RWPE1 (cell line): ENCODE measurements around the gene GRIA4.

Source experiments
- CTCF ChIA-PET: fragments of 350-600 bp; sonication (Branson Sonifier 250); formaldehyde crosslinking; extraction: SDS; loops from one replicate; lab custom pipeline; 2021; lab: Yijun Ruan, JAX
- POLR2A ChIA-PET: fragments of 400-600 bp; formaldehyde crosslinking; extraction: SDS; loops from one replicate; lab custom pipeline; 2020; ENCODE audit warnings: antibody characterized with exemption; ENCODE audit not compliant: low non-redundant PET; lab: Yijun Ruan, JAX
- DNase-seq: peaks from one replicate; pipeline ENCODE4 v3.0.0; 2012; ENCODE audit warnings: low spot score
- H3K27ac ChIP-seq: fragments of 450-650 bp; 2 replicates; pipeline ENCODE4 v1.5.1; 2017
- TF ChIP-seq, protein P1 (sequence below): fragments of 450-650 bp; conservative IDR thresholded peaks from 2 replicates; pipeline ENCODE4 v1.5.1; 2017; ENCODE audit warnings: low read depth, mild to moderate bottlenecking

The GRIA4 gene

DNA sequence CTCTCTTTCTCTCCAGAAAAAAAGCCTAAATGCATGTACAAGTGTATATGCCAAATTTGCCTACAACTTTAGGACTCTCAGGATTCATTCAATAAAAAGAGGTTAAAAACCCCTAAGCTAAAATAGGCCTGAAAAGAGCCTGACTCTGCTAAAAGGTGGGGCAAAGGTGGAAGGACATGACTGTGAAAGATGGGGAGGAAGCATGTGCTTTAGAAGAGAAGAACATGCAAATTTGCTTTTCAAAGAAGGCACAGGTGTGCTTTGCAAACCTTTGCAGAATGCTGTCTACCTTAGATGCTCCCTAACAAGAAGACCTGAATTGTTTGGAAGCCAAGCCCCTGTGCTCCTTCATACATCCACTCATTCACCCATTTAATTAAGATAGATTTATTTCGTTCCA, 87.4 kb downstream of the GRIA4 start:
- DNase-seq, result no peak
- TF ChIP-seq, protein P1, sequence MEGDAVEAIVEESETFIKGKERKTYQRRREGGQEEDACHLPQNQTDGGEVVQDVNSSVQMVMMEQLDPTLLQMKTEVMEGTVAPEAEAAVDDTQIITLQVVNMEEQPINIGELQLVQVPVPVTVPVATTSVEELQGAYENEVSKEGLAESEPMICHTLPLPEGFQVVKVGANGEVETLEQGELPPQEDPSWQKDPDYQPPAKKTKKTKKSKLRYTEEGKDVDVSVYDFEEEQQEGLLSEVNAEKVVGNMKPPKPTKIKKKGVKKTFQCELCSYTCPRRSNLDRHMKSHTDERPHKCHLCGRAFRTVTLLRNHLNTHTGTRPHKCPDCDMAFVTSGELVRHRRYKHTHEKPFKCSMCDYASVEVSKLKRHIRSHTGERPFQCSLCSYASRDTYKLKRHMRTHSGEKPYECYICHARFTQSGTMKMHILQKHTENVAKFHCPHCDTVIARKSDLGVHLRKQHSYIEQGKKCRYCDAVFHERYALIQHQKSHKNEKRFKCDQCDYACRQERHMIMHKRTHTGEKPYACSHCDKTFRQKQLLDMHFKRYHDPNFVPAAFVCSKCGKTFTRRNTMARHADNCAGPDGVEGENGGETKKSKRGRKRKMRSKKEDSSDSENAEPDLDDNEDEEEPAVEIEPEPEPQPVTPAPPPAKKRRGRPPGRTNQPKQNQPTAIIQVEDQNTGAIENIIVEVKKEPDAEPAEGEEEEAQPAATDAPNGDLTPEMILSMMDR, result no peak
- POLR2A ChIA-PET, result no interaction called here
- H3K27ac ChIP-seq, result no peak overlapping the region
- CTCF ChIA-PET, result interaction anchor here (0.7 kb wide), 1 partner anchor 827 kb away, joined by 4 read pairs; no protein-coding TSS in a partner anchor

DNA sequence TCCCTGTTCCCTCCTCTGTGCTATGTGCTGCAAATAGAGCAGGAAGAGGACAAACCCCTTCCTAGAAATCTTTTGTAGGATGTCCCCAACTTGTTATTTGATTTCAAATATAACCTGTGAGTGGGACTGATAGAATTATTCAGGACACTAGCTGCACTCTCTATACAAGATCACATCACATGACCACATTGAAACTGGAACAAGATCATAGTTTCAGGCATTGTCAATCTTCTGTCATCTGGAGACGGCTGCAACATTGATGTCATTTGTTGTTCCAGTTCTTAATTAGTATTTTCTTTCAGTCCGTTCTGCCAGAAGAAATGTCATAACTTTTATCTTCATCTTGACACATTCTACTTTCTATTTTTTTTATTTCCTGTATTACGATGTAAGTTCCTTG, 89.3 kb downstream of the GRIA4 start:
- ChIA-PET CTCF (no interaction called here), POLR2A (no interaction called here)
- TF ChIP-seq, protein P1, result no peak
- DNase-seq, result no peak
- H3K27ac ChIP-seq, result no peak overlapping the region

DNA sequence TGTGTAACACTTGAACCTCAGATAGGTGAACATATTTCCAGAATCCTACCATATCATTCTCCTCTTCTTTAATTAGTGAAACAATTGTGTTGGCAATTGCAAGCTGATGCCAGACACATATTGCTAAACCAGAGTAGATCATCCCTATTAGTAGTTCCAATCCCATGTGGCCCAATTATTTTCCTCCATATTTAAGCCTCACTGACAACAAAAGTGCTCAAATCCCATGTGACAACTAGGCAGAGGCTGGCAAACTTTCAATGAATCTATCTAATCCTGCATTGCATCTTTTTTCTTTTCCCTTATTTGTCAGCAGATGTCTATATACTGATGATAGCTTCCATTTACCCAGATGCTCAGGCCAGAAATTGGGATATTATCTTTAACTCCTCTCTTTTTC, 90.4 kb downstream of the GRIA4 start:
- ChIA-PET POLR2A (no interaction called here), CTCF (no interaction called here)
- H3K27ac ChIP-seq, result no peak overlapping the region
- no peak for DNase-seq
- TF ChIP-seq, protein P1, result no peak

DNA sequence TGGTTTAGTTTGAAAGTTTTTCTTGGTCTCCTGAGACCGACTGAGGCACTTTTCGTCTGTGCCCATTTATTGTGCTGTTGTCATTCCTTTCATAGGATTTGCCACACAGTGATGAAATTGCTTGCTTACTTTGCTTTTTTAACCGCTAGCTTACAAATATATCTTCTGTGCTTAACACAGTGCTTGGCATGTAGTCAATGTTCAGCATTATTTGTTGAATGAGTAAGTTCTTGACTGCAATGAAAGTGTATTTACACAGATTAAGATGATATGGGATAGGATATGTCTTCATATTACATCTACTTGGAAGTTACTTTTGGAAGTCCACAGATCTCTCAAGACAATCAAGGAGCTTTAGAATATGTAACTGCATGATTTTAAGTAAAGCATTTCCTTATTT, 91.2 kb downstream of the GRIA4 start:
- H3K27ac ChIP-seq, result no peak overlapping the region
- TF ChIP-seq, protein P1, result no peak
- ChIA-PET CTCF (no interaction called here), POLR2A (no interaction called here)
- no peak for DNase-seq

DNA sequence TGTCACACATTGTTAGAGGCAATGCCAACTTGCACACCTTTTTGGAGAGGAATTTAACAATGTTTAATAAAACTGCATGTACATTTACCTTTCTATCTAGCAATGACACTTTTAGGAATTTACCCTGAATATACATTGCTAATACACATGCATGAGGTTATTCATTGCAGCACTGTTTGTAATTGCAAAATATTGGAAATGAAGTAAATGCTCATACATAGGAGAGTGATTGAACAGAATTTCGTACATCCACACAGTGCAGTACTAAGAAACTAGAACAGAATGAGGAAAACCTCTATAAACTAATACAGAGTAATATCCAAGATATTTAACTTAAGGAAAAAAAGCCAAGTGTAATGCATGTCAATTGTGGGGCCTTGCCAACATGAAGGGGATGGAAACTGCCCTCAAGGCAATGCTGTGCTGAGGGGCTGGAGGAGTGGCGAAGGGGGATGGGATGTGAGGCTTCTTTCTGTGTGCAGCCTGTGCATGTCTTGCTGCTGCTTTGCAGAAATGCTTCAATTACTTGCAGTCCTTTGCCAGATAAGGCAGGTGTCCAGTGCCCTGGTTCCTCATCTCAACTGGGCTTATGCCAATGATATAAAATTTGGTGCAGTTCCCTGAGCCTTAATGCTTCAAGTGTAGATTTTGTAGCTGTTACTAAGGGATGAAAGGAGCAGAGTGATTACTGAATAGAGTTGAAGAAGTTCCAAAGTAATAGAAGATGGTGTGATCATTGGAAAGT, 96.1 kb downstream of the GRIA4 start:
- ChIA-PET POLR2A (no interaction called here), CTCF (interaction anchor here (0.7 kb wide), 1 partner anchor 1450 kb away, joined by 3 read pairs; no protein-coding TSS in a partner anchor)
- TF ChIP-seq, protein P1, result no peak
- no peak for DNase-seq
- H3K27ac ChIP-seq, result no peak overlapping the region

DNA sequence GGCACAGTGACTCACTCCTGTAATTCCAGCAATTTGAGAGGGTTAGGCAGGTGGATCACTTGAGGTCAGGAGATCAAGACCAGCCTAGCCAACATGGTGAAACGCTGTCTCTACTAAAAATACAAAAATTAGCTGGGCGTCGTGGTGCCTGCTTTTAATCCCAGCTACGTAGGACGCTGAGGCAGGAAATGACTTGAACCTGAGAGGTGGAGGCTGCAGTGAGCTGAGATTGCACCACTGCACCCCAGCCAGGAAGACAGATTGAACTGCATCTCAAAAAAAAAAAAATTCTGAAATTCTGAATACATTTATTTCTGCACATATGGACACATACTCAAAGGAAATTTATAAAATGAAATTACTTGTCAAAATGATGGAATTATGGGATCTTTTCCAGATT, 103.2 kb downstream of the GRIA4 start:
- TF ChIP-seq, protein P1, result no peak
- no peak for DNase-seq
- no peak overlapping the region for H3K27ac ChIP-seq
- ChIA-PET POLR2A (no interaction called here), CTCF (interaction anchor here (0.6 kb wide), 1 partner anchor 52 kb away, joined by 3 read pairs; no protein-coding TSS in a partner anchor)
